ENCODE measurements around the gene OR10H5. TPM values are rescaled to one million over a fixed set of nuclear protein-coding genes. Genes with fewer than 3 reads are reported as not detected.
"Not testable (repeated sequence)": the region's sequence is repeated elsewhere in the genome, so short reads cannot be mapped to it uniquely, and the experiment has no call there.

The OR10H5 gene
- total RNA-seq, 4 donors from 2014 or later = not detected

GRCh38 chr19:15782211-15782610 lies 5.2 kb upstream of the OR10H5 start:
- Histone ChIP-seq H3K4me1 (no peaks in the 10 kb centered on the region), H3K9me3 (no peaks in the 10 kb centered on the region), H3K36me3 (no peaks in the 10 kb centered on the region), H3K4me3 (replicated peaks in 1 of 3) (no peak overlapping the region), H3K27ac (no peak overlapping the region), H3K27me3 (no peaks in the 10 kb centered on the region)
- 73 to 92% methylated on average over 3 of the region's 3 CpGs for WGBS, 2 donors
- intact Hi-C loops (cut with DNase I) = no loop called here
- TF ChIP-seq CTCF (IDR thresholded peaks at IDR 0.05) = no peak
- no peak for DNase-seq

GRCh38 chr19:15782896-15783295 lies 4.6 kb upstream of the OR10H5 start:
- 50 to 54% methylated on average over 7 of the region's 7 CpGs for WGBS, 2 donors
- H3K36me3 ChIP-seq; DNase-seq; H3K9me3 ChIP-seq; H3K4me1 ChIP-seq; intact Hi-C loops (cut with DNase I); H3K27ac ChIP-seq; H3K4me3 ChIP-seq (replicated peaks in 1 of 3); H3K27me3 ChIP-seq: not testable (repeated sequence)

DNA sequence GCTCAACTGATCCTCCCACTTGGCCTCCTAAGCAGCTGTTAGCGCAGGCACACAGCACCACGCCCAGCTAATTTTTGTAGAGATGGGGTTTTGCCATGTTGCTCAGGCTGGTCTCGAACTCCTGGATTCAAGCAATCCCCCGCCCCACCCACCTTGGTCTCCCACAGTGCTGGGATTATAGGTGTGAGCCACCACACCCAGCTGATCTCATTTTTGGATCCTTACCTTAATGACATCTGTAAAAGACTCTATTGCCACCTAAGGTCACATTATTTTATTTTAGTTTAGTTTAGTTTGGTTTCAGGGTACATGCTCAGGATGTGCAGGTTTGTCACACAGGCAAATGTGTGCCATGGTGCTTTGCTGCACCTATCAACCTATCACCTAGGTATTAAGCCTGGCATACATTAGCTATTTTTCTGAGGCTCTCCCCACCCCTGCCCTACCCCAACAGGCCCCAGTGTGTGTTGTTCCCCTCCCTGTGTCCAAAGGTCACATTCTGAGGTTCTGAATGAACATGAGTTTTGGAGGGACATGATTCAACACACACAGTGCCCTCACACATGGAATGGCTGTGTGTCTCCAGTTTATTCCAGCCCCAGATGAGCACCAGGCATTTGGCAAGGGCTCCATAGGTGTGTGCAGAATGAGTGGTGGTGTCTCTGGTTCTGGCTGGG lies 1.3 kb downstream of the OR10H5 start:
- no peak for TF ChIP-seq CTCF (IDR thresholded peaks at IDR 0.05)
- no peak for TF ChIP-seq POLR2A (IDR thresholded peaks at IDR 0.05)
- DNase-seq = no peak
- WGBS, 2 donors = 76 to 80% methylated on average over 4 of the region's 4 CpGs

DNA sequence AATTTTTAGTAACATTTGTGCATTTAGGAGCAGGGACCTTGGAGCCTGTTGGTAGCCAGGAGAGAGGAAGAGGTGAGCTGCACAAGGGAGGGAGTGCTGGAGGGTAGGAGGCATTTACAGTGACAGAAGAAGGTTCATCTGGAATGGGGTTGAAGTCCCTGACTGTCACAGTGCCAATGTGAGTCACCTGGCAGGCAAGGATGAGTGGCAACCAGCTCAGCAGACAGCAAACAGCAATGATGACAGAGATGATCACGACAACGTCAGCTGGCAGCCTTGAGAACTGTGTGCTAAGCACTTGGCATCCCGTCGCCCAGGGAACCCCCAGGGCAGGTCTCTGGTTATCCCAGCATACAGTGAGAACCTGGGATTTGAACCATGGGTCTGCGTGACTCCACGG lies 2.6 kb downstream of the OR10H5 start:
- intact Hi-C loops (cut with DNase I) = no loop called here

More for the DNA sequence above, 1.3 kb downstream of the OR10H5 start:
- Histone ChIP-seq H3K27me3 (no peaks in the 10 kb centered on the region), H3K4me3 (replicated peaks in 1 of 3) (no peak overlapping the region), H3K9me3 (no peaks in the 10 kb centered on the region), H3K4me1 (no peaks in the 10 kb centered on the region), H3K27ac (no peak overlapping the region), H3K36me3 (no peaks in the 10 kb centered on the region)
- intact Hi-C loops (cut with DNase I) = no loop called here

DNA sequence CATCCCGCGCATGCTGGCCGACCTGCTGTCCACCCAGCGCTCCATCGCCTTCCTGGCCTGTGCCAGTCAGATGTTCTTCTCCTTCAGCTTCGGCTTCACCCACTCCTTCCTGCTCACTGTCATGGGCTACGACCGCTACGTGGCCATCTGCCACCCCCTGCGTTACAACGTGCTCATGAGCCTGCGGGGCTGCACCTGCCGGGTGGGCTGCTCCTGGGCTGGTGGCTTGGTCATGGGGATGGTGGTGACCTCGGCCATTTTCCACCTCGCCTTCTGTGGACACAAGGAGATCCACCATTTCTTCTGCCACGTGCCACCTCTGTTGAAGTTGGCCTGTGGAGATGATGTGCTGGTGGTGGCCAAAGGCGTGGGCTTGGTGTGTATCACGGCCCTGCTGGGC lies 6.8 kb downstream of the OR10H5 start:
- H3K4me3 ChIP-seq (replicated peaks in 1 of 3); H3K4me1 ChIP-seq; H3K27me3 ChIP-seq; H3K36me3 ChIP-seq; DNase-seq; H3K9me3 ChIP-seq; H3K27ac ChIP-seq; intact Hi-C loops (cut with DNase I): not testable (repeated sequence)
- 88 to 93% methylated on average over 17 to 18 of the region's 18 CpGs for WGBS, 2 donors

More for the DNA sequence above, 2.6 kb downstream of the OR10H5 start:
- no peak for DNase-seq
- no peaks in the 10 kb centered on the region for H3K4me1 ChIP-seq
- H3K36me3 ChIP-seq = no peaks in the 10 kb centered on the region
- no peak overlapping the region for H3K4me3 ChIP-seq (replicated peaks in 1 of 3)
- H3K9me3 ChIP-seq = no peaks in the 10 kb centered on the region
- no peaks in the 10 kb centered on the region for H3K27me3 ChIP-seq
- 56 to 58% methylated on average over 6 of the region's 6 CpGs for WGBS, 2 donors
- no peak for TF ChIP-seq POLR2A (IDR thresholded peaks at IDR 0.05)
- no peak for TF ChIP-seq CTCF (IDR thresholded peaks at IDR 0.05)
- H3K27ac ChIP-seq = no peak overlapping the region

- no peak for DNase-seq
Observed at GRCh38 chr19:15810335-15810734, 22.9 kb downstream of the OR10H5 start.

More at GRCh38 chr19:15810335-15810734, 22.9 kb downstream of the OR10H5 start:
- intact Hi-C loops (cut with DNase I) = no loop called here
- 53 to 63% methylated on average over 7 of the region's 7 CpGs for WGBS, 2 donors
- Histone ChIP-seq H3K27ac (no peak overlapping the region), H3K36me3 (no peaks in the 10 kb centered on the region), H3K4me1 (no peaks in the 10 kb centered on the region), H3K27me3 (no peaks in the 10 kb centered on the region), H3K9me3 (no peaks in the 10 kb centered on the region), H3K4me3 (replicated peaks in 1 of 3) (no peak overlapping the region)
- TF ChIP-seq POLR2A (IDR thresholded peaks at IDR 0.05) (no peak), CTCF (IDR thresholded peaks at IDR 0.05) (no peak)
